Right lobe of liver (tissue), 4 donors: ENCODE data around the gene TMEM178A.

Experiments
- POLR2A ChIP-seq: fragments of 450-650 bp; IDR thresholded peaks from one replicate; pipeline ENCODE4 v1.6.1; 2017; ENCODE audit warnings: antibody characterized with exemption, mild to moderate bottlenecking
- TF ChIP-seq, protein P1 (sequence below), 4 donors: fragments of 200-600 bp in 3 of 4; fragments of 450-650 bp in 1 of 4; IDR thresholded peaks; one replicate each; pipeline versions ENCODE4 v1.5.1 to v1.8.0; 2016 to 2022; ENCODE audit warnings: antibody characterized with exemption in 4 of 4, mild to moderate bottlenecking in 2 of 4
- donor health status: DM: no; HTN: no; CAD: no.
- donor health status: DM: no; HTN: no; CAD: no.
- donor health status: DM: no; HTN: yes; CAD: no.

DNA sequence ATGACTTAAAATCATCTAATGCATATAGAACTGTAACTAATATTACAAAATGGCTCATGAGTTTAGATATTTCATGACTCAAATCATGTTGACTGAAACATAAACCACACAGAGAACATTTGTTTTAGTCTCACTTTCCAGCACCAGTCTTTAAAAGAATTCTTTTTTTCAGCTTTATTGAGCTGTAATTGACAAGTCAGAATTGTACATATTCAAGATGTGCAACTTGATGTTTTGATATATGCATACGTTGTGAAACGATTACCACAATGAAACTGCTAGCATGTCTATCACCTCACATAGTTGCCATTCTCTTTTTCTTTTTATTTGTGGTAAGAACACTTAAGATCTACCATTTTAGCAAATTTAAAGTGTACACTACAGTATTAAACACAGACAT is 25.0 kb upstream of the TMEM178A start:
- no peak for TF ChIP-seq POLR2A
- TF ChIP-seq, protein P1, sequence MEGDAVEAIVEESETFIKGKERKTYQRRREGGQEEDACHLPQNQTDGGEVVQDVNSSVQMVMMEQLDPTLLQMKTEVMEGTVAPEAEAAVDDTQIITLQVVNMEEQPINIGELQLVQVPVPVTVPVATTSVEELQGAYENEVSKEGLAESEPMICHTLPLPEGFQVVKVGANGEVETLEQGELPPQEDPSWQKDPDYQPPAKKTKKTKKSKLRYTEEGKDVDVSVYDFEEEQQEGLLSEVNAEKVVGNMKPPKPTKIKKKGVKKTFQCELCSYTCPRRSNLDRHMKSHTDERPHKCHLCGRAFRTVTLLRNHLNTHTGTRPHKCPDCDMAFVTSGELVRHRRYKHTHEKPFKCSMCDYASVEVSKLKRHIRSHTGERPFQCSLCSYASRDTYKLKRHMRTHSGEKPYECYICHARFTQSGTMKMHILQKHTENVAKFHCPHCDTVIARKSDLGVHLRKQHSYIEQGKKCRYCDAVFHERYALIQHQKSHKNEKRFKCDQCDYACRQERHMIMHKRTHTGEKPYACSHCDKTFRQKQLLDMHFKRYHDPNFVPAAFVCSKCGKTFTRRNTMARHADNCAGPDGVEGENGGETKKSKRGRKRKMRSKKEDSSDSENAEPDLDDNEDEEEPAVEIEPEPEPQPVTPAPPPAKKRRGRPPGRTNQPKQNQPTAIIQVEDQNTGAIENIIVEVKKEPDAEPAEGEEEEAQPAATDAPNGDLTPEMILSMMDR (IDR thresholded peaks at IDR 0.05), result no peak
